Measurements from ENCODE around the gene DDX10. TPM values are rescaled to one million over a fixed set of nuclear protein-coding genes. Genes with fewer than 3 reads are reported as not detected.

The DDX10 gene
- total RNA-seq, 1 donor from 2014 or later: 67.4 TPM

DNA sequence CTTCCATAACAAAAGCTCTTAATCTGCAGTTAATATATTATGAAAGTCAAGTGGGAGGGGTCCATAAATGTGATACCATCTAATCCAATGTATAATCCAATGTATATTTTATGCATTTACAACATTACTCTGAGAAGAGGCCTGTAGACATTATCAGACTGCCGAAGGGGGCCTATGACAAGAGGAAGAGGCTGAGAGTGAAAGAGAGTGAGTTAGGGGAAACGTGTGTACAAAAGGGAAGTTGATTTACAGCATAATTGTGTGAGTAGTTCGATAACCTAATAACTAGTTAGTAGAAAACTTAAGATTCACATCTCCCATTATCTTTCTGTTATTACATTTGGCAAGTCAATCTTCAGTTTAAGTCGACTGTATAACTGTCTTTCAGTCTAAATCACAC is 86.6 kb downstream of the DDX10 start:
- FAIRE-seq (no peak), DNase-seq (ENCODE audit: low read depth) (no peak)
- TF ChIP-seq, protein P1, sequence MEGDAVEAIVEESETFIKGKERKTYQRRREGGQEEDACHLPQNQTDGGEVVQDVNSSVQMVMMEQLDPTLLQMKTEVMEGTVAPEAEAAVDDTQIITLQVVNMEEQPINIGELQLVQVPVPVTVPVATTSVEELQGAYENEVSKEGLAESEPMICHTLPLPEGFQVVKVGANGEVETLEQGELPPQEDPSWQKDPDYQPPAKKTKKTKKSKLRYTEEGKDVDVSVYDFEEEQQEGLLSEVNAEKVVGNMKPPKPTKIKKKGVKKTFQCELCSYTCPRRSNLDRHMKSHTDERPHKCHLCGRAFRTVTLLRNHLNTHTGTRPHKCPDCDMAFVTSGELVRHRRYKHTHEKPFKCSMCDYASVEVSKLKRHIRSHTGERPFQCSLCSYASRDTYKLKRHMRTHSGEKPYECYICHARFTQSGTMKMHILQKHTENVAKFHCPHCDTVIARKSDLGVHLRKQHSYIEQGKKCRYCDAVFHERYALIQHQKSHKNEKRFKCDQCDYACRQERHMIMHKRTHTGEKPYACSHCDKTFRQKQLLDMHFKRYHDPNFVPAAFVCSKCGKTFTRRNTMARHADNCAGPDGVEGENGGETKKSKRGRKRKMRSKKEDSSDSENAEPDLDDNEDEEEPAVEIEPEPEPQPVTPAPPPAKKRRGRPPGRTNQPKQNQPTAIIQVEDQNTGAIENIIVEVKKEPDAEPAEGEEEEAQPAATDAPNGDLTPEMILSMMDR (IDR thresholded peaks at IDR 0.05; ENCODE audit: insufficient read depth, low read length, severe bottlenecking): no peak
- no peak overlapping the region for H3K4me3 ChIP-seq (ENCODE audit: low read depth, low read length)
- H3K36me3 ChIP-seq (ENCODE audit: control insufficient read depth, insufficient read depth, low read length): no peaks in the 10 kb centered on the region
- H3K27me3 ChIP-seq (ENCODE audit: control insufficient read depth, insufficient read depth, low read length): no peaks in the 10 kb centered on the region

DNA sequence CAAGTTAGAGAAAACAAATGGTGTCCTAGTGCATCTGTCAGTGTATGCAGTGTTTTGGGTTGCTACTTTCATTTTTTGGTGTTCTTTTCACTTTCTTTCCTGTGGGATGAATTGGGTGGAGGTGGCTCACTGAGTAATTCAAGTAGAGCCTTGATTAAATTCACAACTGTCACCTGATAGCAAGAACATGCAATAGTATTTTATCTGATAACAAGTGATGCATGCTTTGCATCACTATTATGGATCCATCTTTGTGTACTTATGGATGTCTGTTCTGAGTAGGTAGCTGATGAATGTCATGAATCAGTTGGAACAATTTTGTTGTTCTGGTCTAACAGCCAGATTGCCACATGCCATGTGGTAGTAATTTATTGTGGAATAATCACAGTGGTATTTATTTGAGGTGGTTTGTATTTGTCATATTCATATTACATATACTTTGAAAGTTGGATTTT is 87.5 kb downstream of the DDX10 start:
- no peaks in the 10 kb centered on the region for H3K36me3 ChIP-seq (ENCODE audit: control insufficient read depth, insufficient read depth, low read length)
- no peaks in the 10 kb centered on the region for H3K27me3 ChIP-seq (ENCODE audit: control insufficient read depth, insufficient read depth, low read length)
- peak; percentile 52 for DNase-seq (ENCODE audit: low read depth)
- H3K4me3 ChIP-seq (ENCODE audit: low read depth, low read length): no peak overlapping the region
- peak; percentile 13 for FAIRE-seq
- TF ChIP-seq, protein P1 (IDR thresholded peaks at IDR 0.05; ENCODE audit: insufficient read depth, low read length, severe bottlenecking): no peak

DNA sequence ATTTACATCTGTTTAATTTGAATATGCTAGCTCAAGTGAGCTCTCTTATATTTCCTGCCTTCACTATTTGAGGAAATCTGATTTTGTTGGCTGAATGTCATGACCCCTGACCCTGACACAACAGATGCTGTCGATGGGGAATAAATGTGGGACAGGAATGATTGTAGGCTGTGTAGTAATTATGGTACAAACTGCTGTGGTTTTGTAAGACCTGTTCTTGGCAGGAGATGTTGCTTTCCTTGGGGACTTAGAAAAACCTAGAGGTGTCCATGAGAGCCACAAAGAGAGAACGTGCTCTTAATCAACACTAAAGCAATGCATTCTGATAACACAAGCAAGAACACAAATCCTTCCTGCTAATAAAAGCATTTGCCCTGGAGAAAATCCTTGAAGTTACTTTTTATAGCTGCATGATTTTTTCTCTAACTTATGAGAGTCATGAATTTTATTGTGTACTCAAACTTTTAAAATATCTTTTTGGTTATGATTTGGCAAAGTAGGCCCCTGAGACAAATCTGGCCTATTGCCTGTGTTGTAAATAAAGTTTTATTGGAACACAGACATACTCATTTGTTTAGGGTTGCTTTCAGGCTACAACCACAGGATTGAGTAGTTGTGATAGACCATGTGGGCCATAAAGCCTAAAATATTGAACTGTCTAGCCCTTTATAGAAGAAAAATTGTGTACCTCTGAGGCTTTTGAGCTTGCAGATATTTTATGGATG is 90.2 kb downstream of the DDX10 start:
- FAIRE-seq (no peak), DNase-seq (ENCODE audit: low read depth) (no peak)
- H3K4me3 ChIP-seq (ENCODE audit: low read depth, low read length): no peak overlapping the region

DNA sequence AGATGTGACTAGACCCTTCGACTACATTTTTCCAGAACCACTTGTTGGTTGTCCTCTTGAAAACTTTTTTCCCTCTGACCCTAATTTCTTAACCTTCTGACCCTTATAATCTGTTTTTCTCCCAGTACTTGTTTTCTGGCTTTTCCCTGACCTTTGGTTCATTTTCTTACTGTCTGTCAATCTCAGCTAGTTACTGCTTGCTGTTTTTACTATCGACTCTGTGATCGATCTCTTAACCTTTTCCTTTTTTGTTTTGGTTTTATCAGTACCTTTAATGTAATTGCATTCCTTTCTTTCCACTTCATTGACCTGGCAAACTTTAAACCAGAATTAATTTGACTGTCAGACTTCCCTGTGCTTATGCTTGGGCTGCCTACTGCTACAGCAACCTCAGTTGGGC is 92.8 kb downstream of the DDX10 start:
- DNase-seq (ENCODE audit: low read depth) (no peak), FAIRE-seq (no peak)
- TF ChIP-seq, protein P1 (IDR thresholded peaks at IDR 0.05; ENCODE audit: insufficient read depth, low read length, severe bottlenecking): no peak
- Histone ChIP-seq H3K36me3 (ENCODE audit: control insufficient read depth, insufficient read depth, low read length) (no peaks in the 10 kb centered on the region), H3K4me3 (ENCODE audit: low read depth, low read length) (no peak overlapping the region), H3K27me3 (ENCODE audit: control insufficient read depth, insufficient read depth, low read length) (no peaks in the 10 kb centered on the region)

More for the DNA sequence above, 90.2 kb downstream of the DDX10 start:
- Histone ChIP-seq H3K36me3 (ENCODE audit: control insufficient read depth, insufficient read depth, low read length) (no peaks in the 10 kb centered on the region), H3K27me3 (ENCODE audit: control insufficient read depth, insufficient read depth, low read length) (no peaks in the 10 kb centered on the region)
- TF ChIP-seq, protein P1 (IDR thresholded peaks at IDR 0.05; ENCODE audit: insufficient read depth, low read length, severe bottlenecking): no peak

DNA sequence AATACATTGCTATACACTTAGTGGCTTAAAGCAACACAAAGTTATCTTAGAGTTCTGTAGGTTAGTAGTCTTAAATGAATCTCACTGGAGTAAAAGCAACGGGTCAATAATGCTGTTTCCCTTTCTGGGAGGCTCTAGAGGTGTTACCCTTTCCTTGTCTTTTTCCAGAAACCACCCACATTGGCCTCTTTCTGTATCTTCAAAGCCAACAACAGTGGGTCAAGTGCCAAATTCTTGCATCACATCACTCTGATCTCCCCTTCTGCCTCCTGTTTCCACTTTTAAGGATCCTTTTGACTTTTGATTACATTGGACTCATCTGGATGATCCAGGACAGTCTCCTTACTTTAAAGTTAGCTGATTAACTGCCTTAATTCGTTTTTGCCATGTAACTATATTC is 93.6 kb downstream of the DDX10 start:
- DNase-seq (ENCODE audit: low read depth) (no peak), FAIRE-seq (no peak)
- H3K4me3 ChIP-seq (ENCODE audit: low read depth, low read length): no peak overlapping the region
- H3K27me3 ChIP-seq (ENCODE audit: control insufficient read depth, insufficient read depth, low read length): no peaks in the 10 kb centered on the region
- TF ChIP-seq, protein P1 (IDR thresholded peaks at IDR 0.05; ENCODE audit: insufficient read depth, low read length, severe bottlenecking): no peak
- no peaks in the 10 kb centered on the region for H3K36me3 ChIP-seq (ENCODE audit: control insufficient read depth, insufficient read depth, low read length)

Data from bronchial epithelial cell (primary cell).